Stimulated activated CD4-positive, alpha-beta T cell treated with anti-CD3 and anti-CD28 coated beads, Interleukin-15, amount 100 ng/mL, for 48 hours (primary cell): ENCODE data around the gene HOXA5.

Source experiments
- DNase-seq, 2 donors: peaks; one replicate each; pipeline ENCODE4 v3.0.0-alpha.2; 2020; ENCODE audit warnings: low read depth in 2 of 2

The HOXA5 gene

DNA sequence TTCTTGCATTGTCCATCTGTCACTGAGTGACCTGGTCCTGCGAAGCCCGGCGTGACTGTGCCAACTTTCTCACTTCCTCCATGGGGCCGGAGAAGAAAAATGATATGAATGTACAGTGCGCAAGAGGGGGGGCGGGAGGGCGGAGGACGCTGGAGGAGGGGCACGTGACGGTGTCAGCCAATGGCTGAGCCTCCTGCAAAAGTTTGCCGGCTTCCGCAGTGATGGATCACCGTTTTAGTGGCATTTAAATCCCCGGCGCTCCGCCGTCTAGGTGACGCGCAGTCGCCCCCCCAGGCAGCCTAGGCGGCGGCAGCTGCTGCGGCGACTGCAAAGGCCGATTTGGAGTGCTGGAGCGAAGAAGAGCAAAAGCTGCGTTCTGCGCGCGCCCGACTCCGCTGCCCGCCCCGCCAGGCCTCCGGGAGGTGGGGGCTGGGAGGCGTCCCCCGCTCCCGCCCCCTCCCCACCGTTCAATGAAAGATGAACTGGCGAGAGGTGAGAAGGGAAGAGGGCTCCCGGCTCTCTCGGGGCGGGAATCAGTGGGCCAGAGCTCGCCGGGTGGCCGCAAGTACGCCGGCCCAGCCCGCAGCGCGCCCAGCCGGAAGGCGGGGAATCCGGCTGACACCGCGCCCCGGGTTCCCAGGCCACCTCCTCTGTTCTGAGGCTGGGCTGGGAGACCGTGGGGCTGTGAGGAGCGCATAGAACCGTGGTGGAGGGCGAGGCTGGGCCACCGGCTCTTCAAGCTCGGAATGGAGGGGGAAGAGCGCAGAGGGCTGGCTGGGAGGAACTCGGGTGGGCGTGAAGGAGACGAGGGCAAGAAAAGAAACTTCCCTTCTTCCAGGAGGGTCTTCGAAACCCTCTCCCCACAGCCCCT, 47.3 kb downstream of the HOXA5 start, which contains the start of gene HOXA1:
Gene HOXA1 (minus strand): TSS at position 104 of the 871 bp plus-strand sequence. CDS start 88 bp downstream, at position 16.
- DNase-seq: peak; percentile 52 to 61

DNA sequence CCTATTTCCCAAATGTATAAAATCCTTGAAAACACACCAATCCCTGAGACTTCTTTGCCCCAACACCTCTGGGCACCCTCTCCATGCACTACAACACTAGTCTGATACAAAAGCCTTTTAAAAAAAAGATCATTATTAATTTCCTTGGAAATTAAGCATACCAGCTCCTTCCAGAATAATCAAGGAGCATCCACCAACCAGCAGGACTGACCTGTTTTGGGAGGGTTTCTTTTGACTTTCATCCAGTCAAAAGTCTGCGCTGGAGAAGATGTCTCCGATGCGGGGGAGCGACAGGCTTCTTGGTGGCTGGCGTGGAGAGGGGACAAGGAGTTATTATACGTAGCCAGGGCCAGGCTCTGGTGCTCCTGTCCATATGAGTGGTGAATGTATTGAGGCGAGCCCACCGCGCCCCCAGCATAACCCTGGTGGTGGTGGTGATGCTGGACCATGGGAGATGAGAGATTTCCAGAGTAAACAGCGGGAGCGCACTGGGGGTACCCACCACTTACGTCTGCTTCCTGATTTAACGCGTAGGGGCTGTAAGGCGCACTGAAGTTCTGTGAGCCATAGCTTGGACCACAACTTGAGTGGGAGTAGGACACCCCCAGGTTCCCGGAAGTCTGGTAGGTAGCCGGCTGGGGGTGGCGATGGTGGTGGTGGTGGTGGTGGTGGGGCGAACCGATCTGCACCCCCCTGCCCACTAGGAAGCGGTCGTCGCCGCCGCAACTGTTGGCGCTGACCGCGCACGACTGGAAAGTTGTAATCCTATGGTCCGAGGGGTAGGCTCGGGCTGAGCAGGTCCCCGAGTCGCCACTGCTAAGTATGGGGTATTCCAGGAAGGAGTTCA, 48.2 kb downstream of the HOXA5 start:
- no peak for DNase-seq

DNA sequence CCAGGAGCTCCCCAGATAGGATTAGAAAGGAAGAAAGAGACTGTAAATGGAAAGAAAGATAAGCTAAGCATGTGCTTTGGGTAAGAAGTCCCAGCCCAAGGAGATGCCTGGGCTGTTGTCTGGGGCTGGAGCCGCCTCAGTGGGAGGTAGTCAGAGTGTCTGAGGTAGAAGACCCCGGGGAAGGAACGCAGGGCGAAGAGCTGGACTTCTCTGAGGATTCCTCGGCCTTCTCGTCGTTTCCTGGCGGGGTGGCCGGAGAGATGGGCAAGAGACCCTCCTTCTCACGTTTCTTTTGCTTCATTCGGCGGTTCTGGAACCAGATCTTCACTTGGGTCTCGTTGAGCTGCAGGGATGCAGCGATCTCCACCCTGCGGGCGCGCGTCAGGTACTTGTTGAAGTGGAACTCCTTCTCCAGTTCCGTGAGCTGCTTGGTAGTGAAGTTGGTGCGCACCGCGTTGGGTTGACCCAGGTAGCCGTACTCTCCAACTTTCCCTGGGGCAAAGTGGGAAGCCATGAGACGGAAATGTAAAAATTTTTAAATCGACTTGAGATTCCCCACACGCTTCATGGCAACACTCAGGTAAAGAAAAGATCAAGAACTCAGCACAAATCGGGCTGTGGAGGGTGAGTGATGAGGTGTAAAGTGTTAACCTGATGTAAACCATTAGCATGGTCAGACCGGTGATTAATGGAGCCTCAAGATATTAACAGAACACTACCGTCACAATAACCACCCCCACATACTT, 49.0 kb downstream of the HOXA5 start:
- DNase-seq: no peak

DNA sequence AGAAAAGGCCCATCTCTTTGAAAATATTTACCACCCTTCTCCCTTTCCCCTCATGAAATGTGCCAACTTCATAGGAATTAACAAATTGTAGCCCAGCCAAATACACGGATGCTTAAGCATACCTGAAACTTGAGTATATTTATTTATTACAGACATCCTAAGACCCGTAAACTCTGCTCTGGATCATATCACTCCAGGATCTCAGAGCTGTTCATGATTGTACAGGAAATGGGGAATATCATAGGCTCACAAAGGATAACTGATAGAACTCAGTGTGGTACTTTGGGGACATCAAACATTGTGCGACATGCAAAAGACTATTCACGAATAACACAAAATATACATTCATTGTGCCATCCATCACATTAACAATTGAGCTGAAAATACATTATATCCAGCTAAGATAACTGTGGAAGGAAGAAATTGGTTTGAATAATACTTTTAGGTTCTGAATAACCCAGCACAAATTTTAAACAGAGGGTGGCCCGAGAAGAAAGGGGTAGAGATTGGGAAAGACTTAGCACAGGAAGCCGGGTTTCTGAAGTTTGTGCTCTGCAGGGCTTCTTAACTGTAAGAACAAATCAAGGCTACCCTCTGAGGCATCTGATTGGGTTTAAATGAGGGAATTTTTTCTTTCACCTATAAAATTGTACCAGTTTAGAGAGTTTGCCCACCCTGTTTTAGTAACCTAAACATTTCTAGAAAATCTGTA, 50.1 kb downstream of the HOXA5 start:
- DNase-seq: no peak

DNA sequence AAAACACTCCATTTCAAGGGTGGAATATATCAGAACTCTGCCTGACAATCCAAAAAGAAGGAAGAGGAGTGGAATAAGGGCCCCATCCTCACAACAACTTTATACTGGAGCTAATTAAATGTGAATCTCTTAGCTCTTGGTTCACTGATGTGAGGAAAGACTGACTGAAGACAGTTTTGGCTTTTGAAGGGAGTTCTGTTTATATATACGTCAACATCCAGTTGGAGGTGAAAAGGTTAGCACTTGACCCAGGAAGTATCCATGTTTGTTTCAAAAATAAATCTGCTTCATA, 50.7 kb downstream of the HOXA5 start:
- no peak for DNase-seq

DNA sequence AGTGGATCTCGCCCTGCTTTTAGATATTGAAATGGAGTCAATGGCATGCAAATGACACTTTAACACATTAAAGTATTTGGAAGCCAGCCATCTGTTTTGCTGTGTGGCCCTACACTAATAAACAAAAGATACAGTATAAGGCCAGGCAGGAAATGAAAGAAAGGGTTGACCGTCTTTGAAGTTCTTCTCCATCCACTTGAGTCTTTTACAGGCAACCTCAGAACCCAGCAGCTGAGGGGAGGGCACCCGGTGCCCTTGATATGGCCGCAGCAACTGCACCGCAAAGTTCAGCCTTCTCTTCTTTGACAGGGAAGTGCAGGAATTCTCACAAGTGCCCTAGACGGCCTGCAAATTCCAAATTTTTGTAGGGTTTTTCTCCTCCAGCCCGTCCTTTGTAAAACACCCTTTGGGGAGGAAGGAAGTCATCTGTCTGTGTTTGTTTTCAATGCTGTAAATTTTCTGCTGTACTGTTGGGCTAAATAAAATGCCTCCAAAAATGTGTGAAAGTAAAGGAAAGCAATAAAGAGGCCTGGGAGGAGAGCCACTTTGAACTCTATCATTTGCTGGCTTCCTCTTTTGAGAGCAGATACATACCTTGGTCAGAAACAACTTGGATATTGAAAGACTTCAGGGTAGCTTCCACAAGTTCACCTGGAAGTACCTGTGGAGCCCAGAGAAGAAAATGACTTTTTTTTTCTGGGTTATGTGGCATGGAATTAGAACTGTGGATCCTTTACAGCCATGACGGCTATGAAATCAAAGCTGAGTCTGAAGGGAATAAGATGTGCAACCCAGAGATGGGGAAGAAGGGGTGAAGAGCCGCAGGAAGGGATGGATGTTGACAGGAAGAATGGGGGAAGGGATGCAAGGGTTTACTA, 51.3 kb downstream of the HOXA5 start:
- DNase-seq: no peak

DNA sequence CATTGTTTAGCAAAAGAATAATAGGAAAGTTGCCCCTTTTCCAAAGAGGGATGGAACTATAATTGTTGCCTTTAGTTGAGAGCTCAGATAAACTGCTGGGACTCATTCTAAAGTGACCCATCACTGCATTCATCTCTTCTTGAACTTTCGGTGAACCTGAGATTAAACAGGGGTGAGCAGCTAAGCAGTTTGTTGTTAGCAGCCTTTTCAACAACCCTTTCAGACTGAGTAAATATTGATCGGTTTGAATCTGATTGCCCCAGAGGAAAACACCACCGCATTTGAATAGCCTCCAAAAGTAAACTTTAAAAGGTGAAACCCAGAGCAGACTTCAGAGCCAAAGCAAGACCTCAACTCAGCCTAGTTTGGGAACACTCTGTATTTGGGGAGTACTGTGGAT, 52.4 kb downstream of the HOXA5 start:
- no peak for DNase-seq
